Loucy (cell line): ENCODE results near the gene FOXF1.

Experiments
- EZH2phosphoT487 ChIP-seq: fragments of 200-600 bp; IDR thresholded peaks from 2 replicates; pipeline ENCODE4 v1.6.1; 2018; ENCODE audit warnings: antibody characterized with exemption, mild to moderate bottlenecking, moderate library complexity, borderline replicate concordance
- TF ChIP-seq, protein P1 (sequence below): fragments of 200-600 bp; sonication (generic); conservative IDR thresholded peaks from 2 replicates; pipeline ENCODE4 v1.5.1; 2014; ENCODE audit warnings: mild to moderate bottlenecking, antibody characterized with exemption, low read length

DNA sequence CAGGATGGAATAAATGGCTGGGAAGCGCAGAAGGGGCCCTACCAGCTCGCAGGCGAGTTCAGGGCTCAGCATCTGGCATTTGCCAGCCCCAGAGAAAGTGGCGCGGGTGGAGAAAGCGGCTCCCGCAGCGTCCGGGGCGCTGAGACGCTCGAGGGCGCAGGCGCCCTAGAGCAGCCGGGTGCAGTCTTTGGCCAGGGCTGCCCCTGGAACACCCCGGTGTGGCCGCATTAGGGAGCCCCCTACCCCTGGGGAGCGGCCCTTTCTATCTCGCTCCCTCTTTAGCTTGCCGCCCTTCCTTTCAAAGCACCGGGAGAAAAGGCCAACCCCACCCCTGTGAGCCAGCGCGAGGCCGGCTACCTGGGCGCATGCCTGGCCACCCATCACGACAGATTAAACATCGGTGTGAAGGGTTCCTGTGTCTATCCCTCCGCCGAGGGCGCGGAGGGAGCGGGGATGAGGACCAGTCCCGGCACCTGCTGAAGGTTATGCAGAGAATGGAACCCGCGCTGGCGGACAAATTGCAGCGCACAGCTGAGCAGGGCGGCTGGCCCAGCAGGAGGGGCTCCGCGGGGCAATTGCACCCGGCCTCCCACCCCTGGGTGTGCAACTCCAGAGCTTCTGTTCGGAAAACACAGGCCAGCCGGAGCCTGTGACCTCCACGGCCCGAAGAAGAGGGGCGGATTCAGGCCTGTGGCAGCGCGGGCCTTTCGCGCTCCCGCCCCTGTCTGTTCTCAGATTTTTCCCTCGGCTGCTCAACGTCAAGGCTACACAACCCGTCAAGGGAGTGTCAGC, 15.6 kb upstream of the FOXF1 start:
- TF ChIP-seq, protein P1, sequence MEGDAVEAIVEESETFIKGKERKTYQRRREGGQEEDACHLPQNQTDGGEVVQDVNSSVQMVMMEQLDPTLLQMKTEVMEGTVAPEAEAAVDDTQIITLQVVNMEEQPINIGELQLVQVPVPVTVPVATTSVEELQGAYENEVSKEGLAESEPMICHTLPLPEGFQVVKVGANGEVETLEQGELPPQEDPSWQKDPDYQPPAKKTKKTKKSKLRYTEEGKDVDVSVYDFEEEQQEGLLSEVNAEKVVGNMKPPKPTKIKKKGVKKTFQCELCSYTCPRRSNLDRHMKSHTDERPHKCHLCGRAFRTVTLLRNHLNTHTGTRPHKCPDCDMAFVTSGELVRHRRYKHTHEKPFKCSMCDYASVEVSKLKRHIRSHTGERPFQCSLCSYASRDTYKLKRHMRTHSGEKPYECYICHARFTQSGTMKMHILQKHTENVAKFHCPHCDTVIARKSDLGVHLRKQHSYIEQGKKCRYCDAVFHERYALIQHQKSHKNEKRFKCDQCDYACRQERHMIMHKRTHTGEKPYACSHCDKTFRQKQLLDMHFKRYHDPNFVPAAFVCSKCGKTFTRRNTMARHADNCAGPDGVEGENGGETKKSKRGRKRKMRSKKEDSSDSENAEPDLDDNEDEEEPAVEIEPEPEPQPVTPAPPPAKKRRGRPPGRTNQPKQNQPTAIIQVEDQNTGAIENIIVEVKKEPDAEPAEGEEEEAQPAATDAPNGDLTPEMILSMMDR, result no peak
- no peak for TF ChIP-seq EZH2phosphoT487
